GM06990 (cell line): ENCODE data around the gene SLC43A1.

ENCODE experiments used
- DNase-seq: peaks from one replicate; pipeline ENCODE4 v3.0.0-alpha.2; 2011; ENCODE audit not compliant: insufficient read length; ENCODE audit errors: extremely low read depth
- H3K27me3 ChIP-seq: replicated peaks from 2 replicates; pipeline ENCODE4 v1.6.0; 2011; ENCODE audit warnings: low read length; ENCODE audit not compliant: control insufficient read depth, insufficient read depth
- H3K36me3 ChIP-seq: 2 replicates; pipeline ENCODE4 v1.5.1; 2011; ENCODE audit warnings: low read length; ENCODE audit not compliant: control insufficient read depth, insufficient read depth
- H3K4me3 ChIP-seq: replicated peaks from 2 replicates; pipeline ENCODE4 v1.5.1; 2011; ENCODE audit warnings: low read depth, mild to moderate bottlenecking, control low read depth, low read length
- TF ChIP-seq, protein P1 (sequence below): IDR thresholded peaks from 2 replicates; pipeline ENCODE4 v1.5.1; 2011; ENCODE audit warnings: low read length, control low read depth, mild to moderate bottlenecking, inconsistent platforms; ENCODE audit not compliant: insufficient read depth, poor library complexity, severe bottlenecking

SLC43A1 gene

GRCh38 chr11:57460758-57461749 lies 54.4 kb downstream of the SLC43A1 start:
- peaks cover 5% of the 10 kb centered on the region for H3K27me3 ChIP-seq
- TF ChIP-seq, protein P1, sequence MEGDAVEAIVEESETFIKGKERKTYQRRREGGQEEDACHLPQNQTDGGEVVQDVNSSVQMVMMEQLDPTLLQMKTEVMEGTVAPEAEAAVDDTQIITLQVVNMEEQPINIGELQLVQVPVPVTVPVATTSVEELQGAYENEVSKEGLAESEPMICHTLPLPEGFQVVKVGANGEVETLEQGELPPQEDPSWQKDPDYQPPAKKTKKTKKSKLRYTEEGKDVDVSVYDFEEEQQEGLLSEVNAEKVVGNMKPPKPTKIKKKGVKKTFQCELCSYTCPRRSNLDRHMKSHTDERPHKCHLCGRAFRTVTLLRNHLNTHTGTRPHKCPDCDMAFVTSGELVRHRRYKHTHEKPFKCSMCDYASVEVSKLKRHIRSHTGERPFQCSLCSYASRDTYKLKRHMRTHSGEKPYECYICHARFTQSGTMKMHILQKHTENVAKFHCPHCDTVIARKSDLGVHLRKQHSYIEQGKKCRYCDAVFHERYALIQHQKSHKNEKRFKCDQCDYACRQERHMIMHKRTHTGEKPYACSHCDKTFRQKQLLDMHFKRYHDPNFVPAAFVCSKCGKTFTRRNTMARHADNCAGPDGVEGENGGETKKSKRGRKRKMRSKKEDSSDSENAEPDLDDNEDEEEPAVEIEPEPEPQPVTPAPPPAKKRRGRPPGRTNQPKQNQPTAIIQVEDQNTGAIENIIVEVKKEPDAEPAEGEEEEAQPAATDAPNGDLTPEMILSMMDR, result no peak
- peak; percentile 23 for DNase-seq
- no peaks in the 10 kb centered on the region for H3K36me3 ChIP-seq
- H3K4me3 ChIP-seq, result no peak overlapping the region

DNA sequence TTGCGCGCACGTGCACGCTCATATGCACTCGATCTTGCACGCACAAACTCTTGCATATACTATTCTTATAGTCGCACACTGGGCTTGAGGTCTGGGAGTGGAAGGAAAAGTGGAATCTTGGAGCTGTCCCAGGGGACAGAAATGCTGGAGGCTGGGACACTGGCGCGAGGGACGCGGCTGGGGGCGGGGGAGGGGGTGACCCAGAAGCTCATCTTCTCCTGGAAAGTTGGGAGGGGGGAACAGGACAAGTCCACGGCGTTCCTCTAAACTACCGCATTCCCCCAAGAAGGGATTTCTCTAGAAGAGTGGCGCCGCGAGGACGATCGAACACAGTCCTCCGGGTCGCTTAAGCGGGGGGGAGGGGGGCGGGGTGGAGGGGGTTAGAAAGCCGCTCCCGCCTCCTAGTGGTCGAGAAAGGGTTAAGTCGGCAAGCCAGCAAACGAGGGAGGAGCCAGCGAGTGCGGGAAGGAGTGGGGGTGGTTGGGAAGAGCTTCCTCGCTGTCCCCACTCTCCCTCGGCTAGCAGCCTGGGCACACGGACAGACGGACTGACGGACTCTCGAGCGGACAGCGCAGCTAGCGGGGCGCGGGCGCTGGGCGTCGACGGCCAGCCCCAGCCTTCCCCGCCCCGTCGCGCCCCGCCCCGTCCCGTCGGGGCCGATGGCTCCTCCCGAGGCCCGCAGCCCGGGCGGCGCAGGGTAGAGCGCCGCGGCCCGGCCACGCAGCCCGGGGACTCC lies 55.3 kb downstream of the SLC43A1 start, which contains the start of gene RTN4RL2:
RTN4RL2 (plus strand) TSS at position 507 of the 736 bp plus-strand sequence. CDS start 338 bp downstream, outside the sequence.
- peak; percentile 57 for DNase-seq
- peaks cover 5% of the 10 kb centered on the region for H3K27me3 ChIP-seq
- TF ChIP-seq, protein P1, result peak; percentile 52
- H3K36me3 ChIP-seq, result no peaks in the 10 kb centered on the region
- peak within 1 kb of the TSS; percentile 53 for H3K4me3 ChIP-seq

- Histone ChIP-seq H3K27me3 (peaks cover 5% of the 10 kb centered on the region), H3K4me3 (peak overlapping the region; percentile 53), H3K36me3 (no peaks in the 10 kb centered on the region)
- TF ChIP-seq, protein P1, result no peak
- DNase-seq, result peak; percentile 25
Measured at GRCh38 chr11:57459164-57460021, 56.1 kb downstream of the SLC43A1 start.

DNA sequence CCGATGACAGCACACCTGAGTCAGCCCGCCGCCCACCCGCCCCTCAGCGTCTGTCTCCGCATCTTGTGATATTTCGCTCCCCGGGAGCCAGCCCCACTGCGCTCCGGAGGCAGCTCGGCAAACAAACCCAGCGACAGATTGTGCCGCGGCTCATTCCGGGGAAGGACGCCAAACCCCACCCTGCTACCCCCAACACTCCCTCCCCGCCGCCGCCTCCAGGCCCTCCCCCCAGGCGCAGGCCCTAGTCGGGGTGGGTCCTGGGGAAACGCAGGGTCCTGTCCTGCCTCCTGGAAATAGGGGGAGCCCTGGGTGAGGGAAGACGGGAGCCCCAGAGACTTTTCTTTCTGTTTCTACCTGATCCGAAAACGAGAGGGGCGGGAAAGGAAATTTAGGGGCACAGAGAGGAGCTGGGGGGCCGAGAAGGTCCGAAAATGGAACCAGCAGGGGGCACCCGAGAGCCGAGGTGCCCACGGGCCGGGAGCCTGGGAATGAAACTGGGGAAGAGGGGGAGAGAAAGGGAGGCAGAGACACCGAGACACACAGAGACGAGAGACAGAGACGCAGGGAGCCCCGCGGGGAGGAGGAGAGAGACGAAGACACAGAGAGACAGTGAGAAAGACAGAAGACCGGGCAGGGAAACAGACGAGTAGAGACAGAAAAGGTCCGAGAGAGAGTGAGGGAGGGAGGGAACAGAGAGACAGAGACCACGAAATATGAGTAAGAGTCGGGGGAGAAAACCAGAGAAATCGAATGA lies 56.9 kb downstream of the SLC43A1 start:
- Histone ChIP-seq H3K27me3 (peaks cover 5% of the 10 kb centered on the region), H3K36me3 (no peaks in the 10 kb centered on the region), H3K4me3 (peak overlapping the region; percentile 53)
- TF ChIP-seq, protein P1, result peak; percentile 86
- peak; percentile 46 for DNase-seq

DNA sequence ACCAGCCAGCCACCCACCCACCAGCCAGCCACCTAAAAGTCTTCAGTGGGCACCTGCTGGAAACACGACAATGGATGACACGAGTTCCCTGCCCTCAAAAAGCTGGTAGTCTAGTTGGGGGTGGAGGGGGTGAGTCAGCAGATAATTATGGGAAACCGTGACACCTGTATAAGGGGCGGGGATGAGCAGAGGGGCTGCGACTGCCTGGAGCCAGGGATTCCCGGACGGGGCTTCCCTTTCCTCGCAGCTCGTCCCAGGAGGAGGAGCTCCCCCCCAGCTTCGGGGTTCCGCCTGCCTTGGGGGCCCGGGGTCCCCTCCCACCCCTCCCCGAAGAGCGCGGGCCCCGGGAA lies 57.5 kb downstream of the SLC43A1 start:
- Histone ChIP-seq H3K27me3 (peaks cover 5% of the 10 kb centered on the region), H3K36me3 (no peaks in the 10 kb centered on the region), H3K4me3 (peak overlapping the region; percentile 53; the same call in 1 of the 2 replicates)
- TF ChIP-seq, protein P1, result no peak
- no peak for DNase-seq
